HG03520 (cell line): ENCODE measurements around the gene PARP16.

Source experiments
- ATAC-seq: cut with Tn5 transposase; IDR thresholded peaks from one replicate; pipeline ENCODE4 v1.9.1; 2021; ENCODE audit warnings: mild to moderate bottlenecking, moderate library complexity; ENCODE audit not compliant: unreplicated experiment

PARP16 gene

GRCh38 chr15:65286704-65287519, at the start of gene PARP16:
Gene PARP16, minus strand, starts transcription at chr15:65286883. Its CDS starts 457 bp downstream, at chr15:65286426.
- ATAC-seq = peak; percentile 93

GRCh38 chr15:65335278-65336055, 48.8 kb upstream of the PARP16 start:
- no peak for ATAC-seq

- ATAC-seq = no peak
These were observed 48.0 kb upstream of the PARP16 start for GRCh38 chr15:65334586-65335231.

GRCh38 chr15:65333856-65334255, 47.2 kb upstream of the PARP16 start:
- no peak for ATAC-seq

- no peak for ATAC-seq
These were observed 46.6 kb upstream of the PARP16 start for GRCh38 chr15:65333148-65333820.

GRCh38 chr15:65332391-65333147, 45.9 kb upstream of the PARP16 start:
- no peak for ATAC-seq

GRCh38 chr15:65331811-65332210, 45.1 kb upstream of the PARP16 start:
- no peak for ATAC-seq

- no peak for ATAC-seq
These were observed 44.4 kb upstream of the PARP16 start for GRCh38 chr15:65330934-65331645.

- ATAC-seq = no peak
These were observed 43.5 kb upstream of the PARP16 start for GRCh38 chr15:65329984-65330735.

- ATAC-seq = no peak
These were observed 42.8 kb upstream of the PARP16 start for GRCh38 chr15:65329288-65329983.

- ATAC-seq = no peak
These were observed 42.0 kb upstream of the PARP16 start for GRCh38 chr15:65328506-65329287.

GRCh38 chr15:65327651-65328393, 41.1 kb upstream of the PARP16 start:
- no peak for ATAC-seq

- ATAC-seq = no peak
These were observed 40.1 kb upstream of the PARP16 start for GRCh38 chr15:65326818-65327217.

GRCh38 chr15:65326117-65326526, 39.4 kb upstream of the PARP16 start:
- no peak for ATAC-seq

- ATAC-seq = no peak
These were observed 36.4 kb upstream of the PARP16 start for GRCh38 chr15:65323071-65323511.

- ATAC-seq = no peak
These were observed 32.2 kb upstream of the PARP16 start for GRCh38 chr15:65318870-65319356.
